Fibroblast of skin of scalp (primary cell): ENCODE measurements around the gene RGS3.

Source experiments
- DNase-seq: peaks from one replicate; pipeline ENCODE4 v3.0.0-alpha.2; 2013

RGS3 gene

GRCh38 chr9:113621980-113622379 is 158.5 kb downstream of the RGS3 start:
- no peak for DNase-seq

- peak; percentile 78 for DNase-seq
These were observed 159.3 kb downstream of the RGS3 start for GRCh38 chr9:113622600-113623400.

GRCh38 chr9:113623851-113624485 is 160.4 kb downstream of the RGS3 start:
- DNase-seq = no peak

GRCh38 chr9:113624721-113625120 is 161.2 kb downstream of the RGS3 start:
- peak; percentile 83 for DNase-seq

- no peak for DNase-seq
These were observed 162.0 kb downstream of the RGS3 start for GRCh38 chr9:113625486-113625885.

- no peak for DNase-seq
These were observed 163.4 kb downstream of the RGS3 start for GRCh38 chr9:113626735-113627495.

GRCh38 chr9:113628621-113629020 is 165.1 kb downstream of the RGS3 start:
- no peak for DNase-seq

- DNase-seq = no peak
These were observed 167.0 kb downstream of the RGS3 start for GRCh38 chr9:113630386-113631136.

GRCh38 chr9:113631137-113631765 is 167.7 kb downstream of the RGS3 start:
- DNase-seq = no peak

GRCh38 chr9:113631871-113632665 is 168.5 kb downstream of the RGS3 start:
- peak; percentile 53 for DNase-seq

GRCh38 chr9:113632776-113633590 is 169.5 kb downstream of the RGS3 start:
- peak; percentile 80 for DNase-seq

- DNase-seq = no peak
These were observed 170.5 kb downstream of the RGS3 start for GRCh38 chr9:113633782-113634595.

- no peak for DNase-seq
These were observed 171.3 kb downstream of the RGS3 start for GRCh38 chr9:113634596-113635515.

- no peak for DNase-seq
These were observed 172.1 kb downstream of the RGS3 start for GRCh38 chr9:113635586-113635985.

GRCh38 chr9:113636165-113636564 is 172.6 kb downstream of the RGS3 start:
- DNase-seq = no peak

GRCh38 chr9:113636693-113637092 is 173.2 kb downstream of the RGS3 start:
- DNase-seq = no peak

- no peak for DNase-seq
These were observed 175.0 kb downstream of the RGS3 start for GRCh38 chr9:113638490-113638889.

- no peak for DNase-seq
These were observed 175.4 kb downstream of the RGS3 start for GRCh38 chr9:113638897-113639296.
